ENCODE measurements around the gene SPEG.

The SPEG gene

DNA sequence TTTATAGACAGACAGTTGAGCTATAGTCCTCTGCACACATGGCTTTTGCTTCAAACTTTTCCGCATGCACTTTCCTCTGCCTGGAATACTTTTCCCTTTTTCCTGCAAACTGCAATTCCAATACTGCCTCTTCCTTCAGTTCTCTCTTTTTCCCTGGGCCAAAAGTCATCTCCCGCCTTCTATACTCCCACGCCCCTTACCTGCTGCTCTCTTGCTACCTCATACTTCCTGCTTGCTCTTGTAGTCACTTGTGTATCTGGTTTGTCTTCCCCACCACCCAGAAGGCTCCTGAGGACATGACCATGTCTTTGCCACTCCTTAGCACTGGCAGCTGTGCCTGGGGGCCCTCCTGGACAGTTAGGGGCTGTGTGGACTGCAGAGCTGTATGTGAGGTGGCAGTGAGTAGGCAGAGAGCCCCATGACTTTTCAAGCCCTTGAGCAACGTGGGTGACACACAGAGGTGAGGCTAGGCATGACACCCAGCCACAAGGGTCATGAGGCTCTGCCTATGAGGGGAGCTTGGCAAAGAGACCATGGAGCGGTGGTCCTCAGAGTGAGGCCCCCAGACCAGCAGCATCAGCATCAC, 23.2 kb downstream of the SPEG start:
- no peak for DNase-seq (ENCODE audit: insufficient read length, low spot score)
- no peak for FAIRE-seq

DNA sequence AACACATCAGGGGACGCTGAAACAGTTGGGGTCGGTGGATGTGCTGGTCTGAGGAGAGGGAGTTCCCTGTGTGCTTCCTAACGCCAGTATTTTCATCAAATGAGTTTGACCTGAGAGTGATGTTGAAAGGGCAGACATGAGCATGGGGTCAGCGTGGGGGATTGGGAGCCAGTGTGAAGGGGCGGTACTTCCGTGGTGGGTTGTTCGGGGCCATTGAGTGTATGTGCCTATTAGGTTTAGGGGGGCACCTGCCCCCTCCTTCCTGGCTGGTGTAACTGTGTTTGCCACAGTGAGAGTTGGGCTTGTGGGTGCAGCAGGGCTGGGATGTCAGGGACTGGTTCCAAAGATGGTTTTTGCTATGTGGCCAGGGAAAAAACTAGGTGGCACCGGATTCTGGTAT, 24.4 kb downstream of the SPEG start:
- FAIRE-seq (no peak), DNase-seq (ENCODE audit: insufficient read length, low spot score) (no peak)

DNA sequence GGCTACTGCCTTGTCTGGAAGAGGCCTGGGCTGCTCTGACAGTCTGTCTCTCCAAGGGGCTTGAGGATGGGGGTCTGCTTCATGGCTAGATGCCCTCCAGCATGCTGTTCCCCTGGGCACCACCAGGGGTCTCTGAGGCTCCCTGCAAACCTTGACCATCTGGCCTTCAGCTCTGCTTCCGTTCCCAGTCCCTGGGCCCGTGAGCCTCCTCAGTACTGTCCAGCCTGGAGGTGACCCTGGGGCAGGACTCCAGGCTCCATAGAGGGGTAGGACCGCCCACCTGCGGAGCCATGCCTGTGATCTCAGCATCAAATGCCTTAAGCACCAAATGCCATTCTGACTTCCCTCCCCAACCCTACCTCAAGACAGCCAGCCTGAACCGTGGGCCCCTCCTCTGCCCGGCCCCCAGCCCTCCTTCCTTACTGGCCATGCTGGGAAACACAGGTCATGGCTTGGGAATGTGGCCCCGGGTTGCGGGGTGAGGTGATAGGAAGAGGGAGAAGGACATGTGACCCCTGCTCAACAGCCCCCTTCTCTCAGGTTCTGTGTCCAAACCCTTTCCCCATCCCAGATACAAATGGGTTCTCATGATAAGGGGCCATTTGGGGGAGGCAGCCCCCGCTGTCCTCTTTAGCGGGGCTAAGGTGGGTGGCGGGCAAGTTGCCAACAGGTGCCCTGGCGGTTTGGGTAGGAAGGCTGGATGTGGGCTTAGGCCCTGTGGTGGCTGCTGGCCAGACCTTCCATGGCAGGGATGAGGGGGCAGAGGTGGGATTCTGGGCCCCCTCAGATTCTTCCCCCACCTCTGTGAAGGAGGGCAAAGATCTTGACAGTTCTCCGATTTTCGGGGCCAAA, 25.0 kb downstream of the SPEG start:
- FAIRE-seq: peak; percentile 75
- DNase-seq (ENCODE audit: insufficient read length, low spot score): peak; percentile 92

DNA sequence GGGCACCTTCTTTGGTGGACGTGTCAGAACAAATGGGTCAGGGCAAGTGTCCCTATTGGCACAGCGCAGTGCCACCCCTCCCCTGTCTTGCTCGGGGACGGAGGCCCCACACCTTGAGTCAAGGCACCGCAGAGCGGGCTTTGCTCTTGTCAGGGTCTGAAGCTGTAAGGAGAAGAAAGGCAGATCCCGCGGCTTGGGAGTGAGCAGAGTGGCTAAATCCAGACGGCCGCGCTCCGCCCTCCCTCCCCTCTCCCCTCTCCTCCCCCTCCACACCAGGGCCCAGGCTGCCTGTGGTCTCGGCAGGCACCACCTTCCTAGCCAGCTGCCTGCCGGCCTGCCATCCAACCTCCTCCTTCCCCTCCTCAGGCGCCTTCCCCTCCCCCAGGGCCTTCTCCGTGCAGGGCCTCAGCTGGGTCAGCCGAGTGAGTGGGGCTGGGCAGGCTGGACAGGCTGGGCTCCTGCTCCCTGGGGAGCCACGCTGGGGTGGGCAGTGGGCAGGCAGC, 25.8 kb downstream of the SPEG start:
- DNase-seq (ENCODE audit: insufficient read length, low spot score) (no peak), FAIRE-seq (no peak)

DNA sequence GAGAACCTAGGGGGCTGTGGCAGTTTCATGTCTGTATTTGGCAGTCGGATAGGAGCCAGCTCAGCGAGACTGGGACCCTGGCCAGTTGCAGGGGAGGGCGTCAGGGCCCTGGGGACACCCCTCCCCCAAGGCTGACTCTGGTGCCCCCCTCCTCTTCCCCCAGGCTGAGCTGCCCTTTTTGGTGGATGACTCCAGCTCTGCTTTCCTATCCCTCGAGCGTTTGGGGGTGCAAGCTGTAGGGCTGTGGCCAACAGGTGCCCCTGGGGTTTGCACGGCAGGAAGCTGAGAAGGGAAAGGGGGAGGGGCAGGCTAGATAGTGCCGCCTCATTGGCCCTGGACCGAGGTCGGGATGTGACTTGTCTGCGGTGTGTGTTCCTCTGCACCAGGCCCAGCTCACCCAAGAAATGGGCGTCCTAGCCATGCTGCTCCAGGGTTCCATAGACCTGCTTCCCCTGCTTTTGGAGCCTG, 26.4 kb downstream of the SPEG start:
- FAIRE-seq (no peak), DNase-seq (ENCODE audit: insufficient read length, low spot score) (no peak)

DNA sequence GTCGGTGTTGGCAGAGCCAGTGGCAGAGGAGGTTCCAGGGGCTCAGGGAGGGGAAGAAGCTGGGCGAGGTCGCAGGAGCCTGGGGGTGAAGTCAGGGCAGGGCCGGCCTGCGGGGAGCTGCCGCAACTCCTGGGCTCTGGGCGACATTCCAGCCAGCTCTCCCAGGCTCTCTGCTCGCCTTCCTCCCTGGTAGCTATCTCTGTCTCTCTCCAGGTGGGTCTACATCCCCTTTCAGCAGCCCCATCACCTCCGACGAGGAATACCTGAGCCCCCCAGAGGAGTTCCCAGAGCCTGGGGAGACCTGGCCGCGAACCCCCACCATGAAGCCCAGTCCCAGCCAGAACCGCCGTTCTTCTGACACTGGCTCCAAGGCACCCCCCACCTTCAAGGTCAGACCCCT, 27.0 kb downstream of the SPEG start:
- DNase-seq (ENCODE audit: insufficient read length, low spot score) (no peak), FAIRE-seq (no peak)

DNA sequence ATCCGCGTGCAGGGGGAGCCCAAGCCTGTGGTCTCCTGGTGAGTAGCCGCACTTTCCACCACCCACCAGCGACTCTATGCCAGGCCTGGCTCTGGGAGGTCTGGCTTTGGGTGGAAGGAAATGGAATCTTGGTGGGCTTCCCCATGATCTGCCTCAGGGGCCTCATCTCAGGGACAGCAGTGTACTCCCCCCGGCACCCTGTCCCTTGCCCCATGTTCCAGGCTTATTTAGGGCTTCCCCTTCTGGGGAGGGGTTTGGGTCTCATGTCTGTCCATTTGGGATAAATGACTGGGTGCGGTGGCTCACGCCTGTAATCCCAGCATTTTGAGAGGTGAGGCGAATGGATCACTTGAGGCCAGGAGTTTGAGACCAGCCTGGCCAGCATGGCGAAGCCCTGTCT, 27.7 kb downstream of the SPEG start:
- no peak for DNase-seq (ENCODE audit: insufficient read length, low spot score)
- no peak for FAIRE-seq

DNA sequence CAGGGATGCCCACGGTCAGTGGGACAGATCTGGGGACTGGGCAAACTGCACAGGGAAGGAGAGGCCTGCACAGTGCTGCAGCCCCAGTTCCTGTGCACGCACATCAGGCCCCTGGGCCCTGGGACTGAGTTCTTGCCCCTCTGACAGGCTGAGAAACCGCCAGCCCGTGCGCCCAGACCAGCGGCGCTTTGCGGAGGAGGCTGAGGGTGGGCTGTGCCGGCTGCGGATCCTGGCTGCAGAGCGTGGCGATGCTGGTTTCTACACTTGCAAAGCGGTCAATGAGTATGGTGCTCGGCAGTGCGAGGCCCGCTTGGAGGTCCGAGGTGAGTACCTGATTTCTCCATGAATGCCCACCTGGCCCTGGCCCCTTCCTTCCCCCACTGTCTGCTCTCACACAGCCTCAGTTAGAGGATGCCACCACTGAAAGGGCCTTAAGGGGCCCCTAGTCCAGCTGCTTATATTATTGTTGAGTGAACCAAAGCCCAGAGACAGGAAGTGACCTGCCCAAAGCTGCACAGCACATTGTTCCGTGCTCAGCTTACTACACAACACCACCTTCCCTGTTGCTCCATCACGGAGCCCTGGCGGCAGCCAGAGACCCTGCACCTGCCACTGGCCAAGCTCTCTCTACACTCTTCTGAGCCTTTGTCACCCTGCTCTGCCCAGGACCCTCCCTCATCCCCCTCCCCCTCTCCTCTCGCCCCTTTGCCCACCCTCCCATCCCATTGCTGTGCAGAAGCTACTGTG, 29.8 kb downstream of the SPEG start:
- FAIRE-seq (no peak), DNase-seq (ENCODE audit: insufficient read length, low spot score) (no peak)

DNA sequence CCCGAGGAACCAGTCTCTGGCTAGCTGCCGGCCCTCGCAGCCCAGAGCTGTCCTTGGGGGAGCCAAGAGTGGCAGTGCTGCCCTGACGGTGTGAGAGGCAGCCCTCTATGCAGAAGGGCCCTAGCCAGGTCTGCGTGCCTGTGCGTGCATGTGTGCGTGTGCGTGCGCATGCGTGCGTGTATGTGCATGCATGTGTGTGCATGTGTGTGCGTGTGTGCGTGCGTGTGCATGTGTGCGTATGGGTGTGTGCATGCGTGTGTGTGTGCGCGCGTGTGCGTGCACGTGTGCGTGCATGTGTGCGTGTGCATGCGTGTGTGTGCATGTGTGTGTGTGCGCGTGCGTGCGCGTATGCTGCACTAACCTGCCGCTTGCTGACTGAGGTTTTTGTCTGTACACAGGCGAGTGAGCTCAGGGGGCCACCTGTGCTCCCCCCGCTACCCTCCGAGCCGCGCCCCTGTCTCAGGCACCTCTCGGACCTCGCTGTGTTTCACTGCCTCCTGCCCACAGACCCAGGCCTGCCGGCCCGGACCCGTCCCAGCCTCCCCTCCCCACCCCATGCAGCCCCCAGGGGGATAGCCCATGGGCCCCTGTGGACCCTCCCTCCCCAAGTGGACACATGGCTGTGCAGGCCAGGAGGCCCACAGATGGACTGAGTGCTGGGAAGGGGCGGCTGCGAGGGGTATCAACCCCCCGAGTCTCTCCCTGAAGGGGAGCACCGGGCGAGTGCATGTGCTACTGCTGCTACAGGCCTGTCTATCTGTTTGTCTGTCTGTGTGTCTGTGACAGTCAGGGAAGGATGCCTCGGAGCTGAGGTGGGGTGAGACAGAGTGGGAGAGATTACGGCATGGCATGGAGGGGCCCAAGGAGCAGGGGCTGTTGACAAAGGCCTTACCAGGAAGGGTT, 31.3 kb downstream of the SPEG start:
- DNase-seq (ENCODE audit: insufficient read length, low spot score) (no peak), FAIRE-seq (no peak)

DNA sequence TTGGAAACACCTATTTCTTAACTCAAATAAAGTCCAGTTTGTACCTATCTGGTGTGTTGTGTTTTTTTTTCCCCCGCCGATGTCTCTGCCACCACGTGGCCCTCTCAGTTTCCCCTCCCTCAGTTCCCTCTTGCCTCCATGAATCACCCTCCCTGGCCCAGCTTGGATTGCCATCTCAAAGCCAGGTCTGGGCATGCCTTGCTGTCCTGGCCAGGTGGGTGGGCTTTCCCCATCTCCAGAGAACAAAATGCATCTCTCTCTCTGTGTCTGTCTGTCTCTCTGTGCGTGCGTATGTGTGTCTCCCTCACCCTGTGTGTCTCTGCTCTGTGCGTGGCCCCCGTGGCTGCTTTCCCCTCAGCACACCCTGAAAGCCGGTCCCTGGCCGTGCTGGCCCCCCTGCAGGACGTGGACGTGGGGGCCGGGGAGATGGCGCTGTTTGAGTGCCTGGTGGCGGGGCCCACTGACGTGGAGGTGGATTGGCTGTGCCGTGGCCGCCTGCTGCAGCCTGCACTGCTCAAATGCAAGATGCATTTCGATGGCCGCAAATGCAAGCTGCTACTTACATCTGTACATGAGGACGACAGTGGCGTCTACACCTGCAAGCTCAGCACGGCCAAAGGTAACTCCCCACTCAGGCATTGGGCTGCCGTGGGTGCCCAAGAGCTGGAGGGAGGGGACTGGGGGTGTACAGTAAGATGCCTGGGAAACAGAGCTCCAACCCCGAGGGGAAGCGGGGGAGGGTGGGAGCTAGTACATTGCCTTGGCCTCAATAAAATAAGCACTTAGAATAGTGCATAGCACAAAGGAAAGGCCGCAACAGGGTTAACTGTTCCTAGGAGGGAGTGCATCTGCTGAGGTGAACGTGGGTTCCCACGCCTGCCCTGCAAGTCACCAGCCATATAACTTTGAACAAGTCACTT, 32.4 kb downstream of the SPEG start:
- no peak for FAIRE-seq
- no peak for DNase-seq (ENCODE audit: insufficient read length, low spot score)

DNA sequence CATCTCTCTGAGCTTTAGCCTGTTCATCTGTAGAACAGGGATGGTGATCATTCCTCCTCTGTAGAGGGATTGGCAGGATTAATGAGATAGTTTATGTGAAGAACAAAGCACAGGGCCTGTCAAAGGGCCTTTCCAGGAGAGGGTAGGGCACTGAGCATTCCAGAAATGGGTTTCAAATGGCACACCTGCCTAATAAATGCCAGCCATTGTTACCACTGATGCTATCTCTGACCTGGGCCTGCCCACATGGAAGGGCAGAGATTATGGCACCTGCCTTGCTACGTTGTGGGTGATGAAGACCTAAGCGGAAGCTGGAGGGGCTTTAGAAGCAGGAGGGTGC, 33.1 kb downstream of the SPEG start:
- DNase-seq (ENCODE audit: insufficient read length, low spot score): no peak
- no peak for FAIRE-seq

DNA sequence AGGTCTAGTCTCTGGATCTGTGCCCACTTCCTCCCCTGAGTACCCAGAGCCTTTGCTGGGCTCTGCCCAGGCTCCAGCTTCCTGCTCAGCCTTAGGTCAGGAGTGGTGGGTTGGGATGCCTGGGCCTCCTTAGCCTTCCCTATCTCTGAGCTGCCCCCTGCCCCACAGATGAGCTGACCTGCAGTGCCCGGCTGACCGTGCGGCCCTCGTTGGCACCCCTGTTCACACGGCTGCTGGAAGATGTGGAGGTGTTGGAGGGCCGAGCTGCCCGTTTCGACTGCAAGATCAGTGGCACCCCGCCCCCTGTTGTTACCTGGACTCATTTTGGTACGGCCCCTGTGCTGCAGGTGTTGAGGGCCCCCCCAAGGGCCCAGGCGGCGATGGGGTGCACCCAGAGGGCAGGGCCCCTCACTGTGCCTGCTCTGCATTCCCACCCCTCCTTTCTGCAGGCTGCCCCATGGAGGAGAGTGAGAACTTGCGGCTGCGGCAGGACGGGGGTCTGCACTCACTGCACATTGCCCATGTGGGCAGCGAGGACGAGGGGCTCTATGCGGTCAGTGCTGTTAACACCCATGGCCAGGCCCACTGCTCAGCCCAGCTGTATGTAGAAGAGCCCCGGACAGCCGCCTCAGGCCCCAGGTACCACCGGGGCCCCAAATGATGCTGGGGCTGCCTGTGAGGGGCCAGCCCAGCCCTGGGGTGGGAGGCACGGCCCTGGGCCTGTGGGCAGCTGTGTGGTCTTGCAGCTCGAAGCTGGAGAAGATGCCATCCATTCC, 34.0 kb downstream of the SPEG start:
- no peak for FAIRE-seq

DNA sequence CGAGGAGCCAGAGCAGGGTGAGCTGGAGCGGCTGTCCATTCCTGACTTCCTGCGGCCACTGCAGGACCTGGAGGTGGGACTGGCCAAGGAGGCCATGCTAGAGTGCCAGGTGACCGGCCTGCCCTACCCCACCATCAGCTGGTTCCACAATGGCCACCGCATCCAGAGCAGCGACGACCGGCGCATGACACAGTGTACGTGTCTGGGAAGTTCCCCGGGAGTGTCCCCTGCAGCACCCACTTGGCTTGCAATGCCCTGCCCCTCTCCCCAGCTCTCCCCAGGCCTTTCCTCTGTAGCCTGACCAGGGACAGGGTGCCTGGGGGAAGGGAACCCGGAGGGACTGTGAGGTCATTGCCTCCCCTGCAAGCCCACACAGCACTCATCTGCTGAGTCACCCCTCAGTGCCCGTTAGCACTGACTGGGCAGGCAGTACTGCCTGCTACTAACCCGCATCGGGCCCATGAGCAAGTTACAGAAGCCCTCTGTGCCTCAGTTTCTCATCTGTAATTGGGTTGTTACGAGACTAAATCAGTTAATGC, 34.6 kb downstream of the SPEG start:
- FAIRE-seq (no peak), DNase-seq (ENCODE audit: insufficient read length, low spot score) (no peak)

More for the DNA sequence above, 34.0 kb downstream of the SPEG start:
- DNase-seq (ENCODE audit: insufficient read length, low spot score): no peak

DNA sequence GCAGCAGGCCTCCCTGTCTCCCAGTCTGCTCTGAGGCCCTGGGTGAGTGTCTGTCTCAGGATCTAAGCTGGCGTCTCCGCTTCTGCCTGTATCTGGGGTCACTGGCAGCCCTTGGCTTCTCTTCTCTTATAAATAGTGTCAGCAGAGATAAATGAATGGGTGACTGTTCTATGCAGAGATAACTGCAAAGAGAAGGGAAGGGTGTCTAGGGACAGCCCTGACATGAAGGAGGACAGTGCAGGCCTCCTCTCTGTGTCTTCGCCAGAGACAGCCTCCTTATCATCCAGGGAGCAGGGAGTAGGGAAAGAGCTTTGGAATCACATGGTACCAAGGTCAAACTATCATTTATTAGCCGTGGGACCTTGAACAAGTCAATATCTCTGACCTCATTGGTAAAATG, 35.8 kb downstream of the SPEG start:
- FAIRE-seq (no peak), DNase-seq (ENCODE audit: insufficient read length, low spot score) (no peak)

DNA sequence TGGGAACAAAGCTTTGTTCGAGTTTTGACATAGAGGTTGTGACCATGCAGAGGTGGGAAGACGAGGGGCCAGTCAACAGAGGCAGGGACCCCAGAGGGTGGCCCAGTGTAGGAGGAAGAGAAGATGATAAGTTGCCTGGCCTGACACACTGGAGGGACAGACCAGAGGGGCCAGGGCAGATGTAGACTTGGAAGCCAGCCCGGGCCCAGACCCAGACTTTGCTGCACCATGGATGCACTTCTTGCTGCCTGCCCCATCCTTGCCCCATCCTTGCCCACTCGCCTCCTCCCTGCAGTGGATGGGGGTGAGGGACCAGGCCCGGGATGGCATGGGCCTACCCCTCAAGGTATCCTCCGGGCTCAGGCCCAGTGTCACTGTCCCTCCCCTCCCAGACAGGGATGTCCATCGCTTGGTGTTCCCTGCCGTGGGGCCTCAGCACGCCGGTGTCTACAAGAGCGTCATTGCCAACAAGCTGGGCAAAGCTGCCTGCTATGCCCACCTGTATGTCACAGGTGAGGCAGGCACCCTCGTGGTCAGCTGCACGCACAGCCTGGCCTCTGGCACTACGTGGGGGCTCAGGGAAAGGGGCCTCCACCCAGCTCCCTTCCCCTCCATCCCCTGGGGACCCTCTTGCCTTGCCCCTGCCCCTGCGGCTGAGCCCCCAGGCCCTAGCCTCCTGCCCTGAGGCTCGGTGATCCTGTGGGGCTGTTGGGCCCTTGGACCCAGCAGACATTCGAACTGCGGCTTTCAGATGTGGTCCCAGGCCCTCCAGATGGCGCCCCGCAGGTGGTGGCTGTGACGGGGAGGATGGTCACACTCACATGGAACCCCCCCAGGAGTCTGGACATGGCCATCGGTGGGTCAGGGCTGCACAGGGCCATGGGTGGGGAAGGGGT, 37.1 kb downstream of the SPEG start:
- FAIRE-seq: no peak
- no peak for DNase-seq (ENCODE audit: insufficient read length, low spot score)

DNA sequence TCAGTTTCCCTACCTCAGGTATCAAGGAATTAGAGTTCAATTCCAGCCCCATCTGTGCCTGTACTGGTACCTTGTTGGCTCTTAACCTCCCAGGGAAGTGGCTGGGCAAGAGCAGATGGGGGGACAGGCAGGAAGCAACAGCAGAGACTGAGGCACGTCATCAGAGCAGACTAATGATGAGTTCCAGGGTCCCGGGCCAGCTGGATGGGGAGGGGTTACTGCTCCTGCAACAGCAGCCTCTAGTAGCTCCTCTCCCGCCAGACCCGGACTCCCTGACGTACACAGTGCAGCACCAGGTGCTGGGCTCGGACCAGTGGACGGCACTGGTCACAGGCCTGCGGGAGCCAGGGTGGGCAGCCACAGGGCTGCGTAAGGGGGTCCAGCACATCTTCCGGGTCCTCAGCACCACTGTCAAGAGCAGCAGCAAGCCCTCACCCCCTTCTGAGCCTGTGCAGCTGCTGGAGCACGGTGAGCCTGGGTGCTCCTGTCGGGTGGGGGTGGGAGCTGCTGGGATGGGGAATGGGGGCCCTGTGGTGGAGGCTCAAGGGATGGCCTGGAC, 38.1 kb downstream of the SPEG start:
- DNase-seq (ENCODE audit: insufficient read length, low spot score) (no peak), FAIRE-seq (no peak)

DNA sequence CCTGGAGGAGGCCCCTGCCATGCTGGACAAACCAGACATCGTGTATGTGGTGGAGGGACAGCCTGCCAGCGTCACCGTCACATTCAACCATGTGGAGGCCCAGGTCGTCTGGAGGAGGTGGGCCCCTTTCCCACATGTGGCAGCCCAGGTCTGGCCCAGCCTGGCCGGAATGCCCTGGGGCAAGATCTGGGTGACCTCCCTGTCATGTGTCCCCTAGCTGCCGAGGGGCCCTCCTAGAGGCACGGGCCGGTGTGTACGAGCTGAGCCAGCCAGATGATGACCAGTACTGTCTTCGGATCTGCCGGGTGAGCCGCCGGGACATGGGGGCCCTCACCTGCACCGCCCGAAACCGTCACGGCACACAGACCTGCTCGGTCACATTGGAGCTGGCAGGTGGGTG, 38.9 kb downstream of the SPEG start:
- DNase-seq (ENCODE audit: insufficient read length, low spot score): no peak
- FAIRE-seq: no peak
